HG03565 (cell line): ENCODE measurements around the gene TMPRSS6.
"Not testable (repeated sequence)": the region's sequence is repeated elsewhere in the genome, so short reads cannot be mapped to it uniquely, and the experiment has no call there.

Experiments
- ATAC-seq: cut with Tn5 transposase; IDR thresholded peaks from one replicate; pipeline ENCODE4 v1.9.1; 2021; ENCODE audit warnings: mild to moderate bottlenecking, moderate library complexity; ENCODE audit not compliant: unreplicated experiment

TMPRSS6 gene

DNA sequence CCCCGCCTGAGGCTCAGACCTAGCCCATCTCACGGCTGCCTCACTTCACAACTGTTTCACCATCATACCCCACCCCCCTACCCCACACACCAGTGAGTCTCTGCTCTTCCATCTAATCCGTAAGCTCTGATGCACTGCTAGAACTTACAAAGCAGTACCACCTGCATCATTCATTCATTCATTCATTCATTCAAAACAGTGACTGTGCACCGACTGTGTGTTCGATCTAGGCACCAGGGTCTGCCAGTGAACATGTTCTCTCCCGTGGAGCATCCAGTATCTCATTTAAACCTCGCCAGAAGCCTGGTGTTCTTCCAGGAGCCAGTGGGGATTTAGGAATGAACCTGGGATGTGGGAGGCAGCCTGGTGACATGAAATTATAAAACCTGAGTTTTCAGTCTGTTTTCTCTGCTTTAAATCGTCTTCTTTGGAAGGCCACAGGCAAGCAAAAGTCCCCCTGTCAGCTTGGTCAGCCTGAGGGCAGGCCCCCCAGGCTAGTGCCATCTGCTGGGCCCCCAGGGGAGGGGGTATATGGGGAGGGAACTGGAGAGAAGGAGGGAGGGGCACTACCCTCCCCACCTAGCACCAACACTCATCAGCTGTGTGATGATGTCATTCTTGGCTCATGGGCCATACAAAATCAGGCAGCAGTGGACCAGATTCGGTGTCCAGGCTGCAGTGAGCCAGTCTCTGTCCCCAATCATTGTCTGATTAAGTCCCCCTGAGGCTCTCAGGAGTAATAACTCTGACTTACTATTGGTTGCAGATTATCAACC, 18.4 kb downstream of the TMPRSS6 start:
- no peak for ATAC-seq

GRCh38 chr22:37089434-37089833, 20.1 kb downstream of the TMPRSS6 start:
- ATAC-seq = no peak

DNA sequence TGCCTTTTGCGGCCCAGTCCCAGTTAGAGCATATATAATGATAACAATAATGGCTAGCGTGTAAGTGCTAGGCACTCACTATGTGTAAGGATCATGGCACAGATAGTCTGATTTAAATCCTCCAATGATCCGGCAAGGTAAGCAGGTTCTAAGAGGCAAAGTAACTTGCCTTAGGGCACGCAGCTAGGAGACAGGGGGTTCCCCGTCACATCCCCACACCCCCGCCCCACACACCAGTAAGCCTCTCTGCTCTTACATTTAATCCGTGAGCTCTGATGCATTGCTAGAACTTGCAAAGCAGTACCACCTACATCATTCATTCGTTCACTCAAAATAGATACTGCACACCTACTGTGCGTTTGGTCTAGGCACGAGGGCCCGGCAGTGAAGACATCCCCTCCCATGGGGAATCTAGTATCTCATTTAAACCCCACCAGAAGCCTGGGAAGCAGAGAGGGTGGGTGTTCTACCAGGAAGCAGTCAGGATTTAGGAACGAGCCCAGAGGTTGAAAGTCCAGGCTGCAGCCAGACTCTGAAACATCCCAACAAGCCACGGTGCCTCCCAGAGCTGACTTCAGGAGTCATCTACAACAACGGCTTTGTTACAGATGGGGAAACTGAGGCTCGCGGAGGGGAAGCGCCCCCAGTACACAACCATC, 20.6 kb downstream of the TMPRSS6 start:
- no peak for ATAC-seq

DNA sequence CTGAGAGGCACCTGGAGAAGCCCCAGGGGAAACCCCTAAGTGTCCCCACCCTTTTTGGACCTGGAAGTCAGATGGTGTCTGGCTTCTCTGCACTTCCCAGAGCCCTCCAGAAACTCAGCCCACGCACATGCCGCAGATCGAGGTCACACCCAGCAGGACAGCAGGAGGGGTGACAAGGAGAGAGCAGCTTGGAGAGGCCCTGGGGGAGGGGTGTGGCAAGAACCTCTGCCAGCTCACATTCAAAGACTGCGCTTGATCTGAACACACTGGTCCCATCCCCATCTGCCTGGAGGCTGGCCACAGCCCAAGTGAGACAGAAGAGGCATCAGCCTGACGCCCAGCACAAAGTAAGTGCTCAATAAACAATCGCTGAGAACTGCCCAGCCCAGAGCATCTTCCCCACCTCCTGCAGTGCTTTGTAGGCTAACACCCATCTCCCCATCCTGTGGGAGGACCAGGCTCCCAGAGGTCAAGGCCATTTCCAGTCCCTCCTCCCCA, 21.4 kb downstream of the TMPRSS6 start:
- ATAC-seq = no peak

GRCh38 chr22:37086184-37086583, 23.3 kb downstream of the TMPRSS6 start:
- ATAC-seq = no peak

DNA sequence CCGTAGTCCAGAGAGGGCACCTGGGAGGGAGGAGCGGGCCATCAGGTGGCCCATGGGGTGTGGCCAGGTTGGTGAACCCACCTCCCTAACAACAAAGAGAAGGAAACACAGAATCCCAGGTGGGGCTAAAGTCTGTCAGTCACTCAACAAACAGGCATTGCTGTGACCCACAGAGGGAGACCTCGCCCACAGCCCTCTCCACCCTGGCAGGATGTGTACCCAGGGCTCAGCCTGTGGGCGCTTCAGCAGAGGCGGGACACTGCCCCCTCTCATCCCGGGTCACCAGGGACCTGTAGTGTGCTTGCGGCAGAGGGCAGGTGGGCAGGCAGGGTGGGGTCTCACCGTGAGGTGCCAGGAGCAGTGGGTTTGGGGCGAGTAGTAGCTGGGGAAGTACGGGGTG, 25.1 kb downstream of the TMPRSS6 start:
- no peak for ATAC-seq

DNA sequence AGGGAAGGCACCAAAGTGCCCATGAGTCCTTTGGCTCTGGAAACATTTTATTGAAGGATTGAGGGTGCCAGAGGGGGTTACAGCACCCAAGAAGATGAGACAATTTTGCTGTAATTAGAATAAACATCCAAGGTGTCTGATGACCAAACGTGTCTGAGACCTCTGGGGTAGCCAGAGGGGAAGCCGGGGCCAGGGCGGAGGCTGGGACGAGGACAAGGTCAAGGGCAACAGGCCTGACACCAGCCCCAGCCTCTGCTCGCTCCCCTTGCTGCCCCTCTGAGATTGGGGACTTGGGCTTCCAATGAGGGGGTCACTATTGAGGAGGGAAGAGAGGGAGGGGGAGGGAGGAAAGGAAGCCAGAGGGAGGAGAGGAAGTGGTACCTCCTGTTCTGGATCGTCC, 25.6 kb downstream of the TMPRSS6 start:
- no peak for ATAC-seq

DNA sequence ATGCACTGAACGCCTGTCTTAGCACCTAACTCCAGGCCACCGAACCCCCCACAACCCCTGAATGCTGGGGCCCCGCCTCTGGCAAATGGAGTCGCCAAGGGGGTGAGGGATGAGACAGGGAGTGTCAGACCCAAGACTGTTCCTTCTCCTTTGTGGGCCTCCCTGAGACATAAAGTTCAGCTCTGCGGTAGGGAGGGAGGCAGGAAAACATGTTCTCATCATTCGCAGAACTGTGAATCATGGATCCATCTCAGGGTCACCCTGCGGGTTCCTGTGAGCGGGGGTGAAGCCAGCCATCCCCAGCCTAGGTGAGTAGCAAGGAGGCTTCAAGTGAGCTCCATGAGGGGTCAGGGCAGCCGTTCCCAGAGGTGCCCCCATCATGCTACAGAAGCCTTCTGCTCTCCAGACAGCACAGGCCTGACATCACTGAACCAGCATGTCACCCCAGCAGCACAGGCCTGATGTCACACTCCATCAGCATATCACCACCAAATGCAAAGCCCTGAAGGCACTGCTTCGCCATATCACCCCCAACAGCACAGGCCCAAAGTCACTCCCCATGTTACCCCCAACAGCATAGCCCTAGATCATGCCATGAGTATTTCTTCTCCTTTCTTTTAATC, 27.2 kb downstream of the TMPRSS6 start:
- no peak for ATAC-seq

DNA sequence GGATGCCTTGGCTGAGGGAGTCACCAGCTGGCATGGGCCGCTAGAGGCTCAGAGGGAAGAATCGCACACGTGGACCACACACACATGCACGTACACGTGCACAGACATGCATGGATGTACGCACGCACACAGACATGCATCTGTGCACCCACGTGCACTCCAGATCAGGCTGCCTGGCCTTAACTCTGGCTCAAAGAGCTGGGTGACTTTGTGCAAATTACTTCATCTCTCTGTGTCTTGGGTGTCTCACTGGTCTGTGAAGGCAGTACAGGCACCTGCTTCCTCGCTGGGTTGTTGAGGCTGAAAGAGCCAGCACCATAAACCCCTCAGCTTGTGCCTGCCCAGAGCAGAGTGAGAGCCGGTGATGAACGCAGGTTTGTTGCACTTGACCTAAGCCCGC, 28.7 kb downstream of the TMPRSS6 start:
- no peak for ATAC-seq

GRCh38 chr22:37080438-37080837, 29.1 kb downstream of the TMPRSS6 start:
- no peak for ATAC-seq

DNA sequence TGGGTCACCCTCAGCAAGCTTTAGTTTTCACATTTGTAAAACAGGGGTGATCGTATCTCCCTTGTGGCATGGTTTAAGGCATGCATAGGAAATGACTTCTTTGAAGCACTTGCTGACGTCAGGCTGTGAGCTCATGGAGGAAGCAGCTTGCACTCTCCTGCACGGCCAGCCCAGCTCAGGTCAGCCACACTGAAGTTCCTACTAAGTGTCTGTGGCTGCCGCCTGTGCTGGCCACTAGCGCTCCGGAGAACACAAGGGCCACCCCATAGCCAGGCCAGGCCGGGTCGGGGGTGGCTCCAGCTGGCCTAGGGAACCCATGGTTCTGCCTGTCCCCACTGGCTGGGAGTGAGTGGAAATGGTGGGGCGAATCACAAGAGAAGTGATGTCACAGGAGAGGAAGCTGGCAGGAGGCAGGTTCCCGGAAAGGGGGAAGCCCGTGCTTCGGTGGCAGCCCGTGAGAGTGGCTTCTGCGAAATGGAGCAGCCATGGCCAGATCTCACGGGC, 29.8 kb downstream of the TMPRSS6 start:
- no peak for ATAC-seq

- no peak for ATAC-seq
Observed at GRCh38 chr22:37079158-37079557, 30.4 kb downstream of the TMPRSS6 start.

DNA sequence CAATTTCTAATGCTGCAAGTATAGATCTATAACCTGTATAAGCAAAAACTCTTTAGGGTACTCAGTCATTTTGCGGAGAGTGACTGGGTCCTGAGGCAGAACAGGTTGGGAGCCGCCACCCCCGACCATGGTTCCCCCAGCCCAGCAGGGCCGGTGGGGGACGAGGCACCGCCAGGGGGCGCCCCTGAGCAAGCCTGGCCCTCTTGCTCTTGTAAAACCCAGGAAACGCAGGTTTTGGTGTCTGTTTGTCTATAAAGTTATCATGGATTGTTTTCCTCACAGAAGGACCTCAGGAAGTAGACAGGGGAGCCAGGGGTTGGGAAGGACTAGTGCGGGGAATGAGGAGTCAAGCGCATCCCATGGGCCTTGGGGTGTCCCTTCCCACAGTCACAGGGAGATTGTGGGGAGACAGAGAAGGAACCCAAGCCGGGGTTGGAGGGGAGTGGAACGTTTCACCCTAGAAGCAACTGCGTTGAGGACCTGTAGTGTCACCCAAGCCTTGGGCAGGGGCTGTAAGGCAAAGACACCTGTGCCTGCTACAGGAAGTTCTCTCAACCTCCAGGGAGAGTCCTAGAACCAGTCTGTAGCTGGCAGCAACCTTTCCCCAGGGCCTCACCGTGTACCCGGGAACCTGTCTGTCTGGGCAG, 31.6 kb downstream of the TMPRSS6 start:
- no peak for ATAC-seq

GRCh38 chr22:37075822-37076433, 33.6 kb downstream of the TMPRSS6 start:
- ATAC-seq = no peak

GRCh38 chr22:37075046-37075445, 34.5 kb downstream of the TMPRSS6 start:
- no peak for ATAC-seq

- ATAC-seq = no peak
Observed at GRCh38 chr22:37074537-37074936, 35.0 kb downstream of the TMPRSS6 start.

DNA sequence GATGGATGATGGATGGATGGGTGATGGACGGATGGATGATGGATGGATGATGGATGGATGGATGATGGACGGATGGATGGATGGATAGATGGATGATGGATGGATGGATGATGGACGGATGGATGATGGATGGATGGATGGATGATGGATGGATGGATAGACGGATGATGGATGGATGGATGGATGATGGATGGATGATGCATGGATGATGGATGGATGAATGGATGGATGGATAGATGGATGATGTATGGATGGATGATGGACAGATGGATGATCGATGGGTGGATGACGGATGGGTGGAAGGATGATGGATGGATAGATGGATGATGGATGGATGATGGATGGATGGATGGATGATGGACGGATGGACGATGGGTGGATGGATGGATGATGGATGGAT, 36.8 kb downstream of the TMPRSS6 start:
- no peak for ATAC-seq

DNA sequence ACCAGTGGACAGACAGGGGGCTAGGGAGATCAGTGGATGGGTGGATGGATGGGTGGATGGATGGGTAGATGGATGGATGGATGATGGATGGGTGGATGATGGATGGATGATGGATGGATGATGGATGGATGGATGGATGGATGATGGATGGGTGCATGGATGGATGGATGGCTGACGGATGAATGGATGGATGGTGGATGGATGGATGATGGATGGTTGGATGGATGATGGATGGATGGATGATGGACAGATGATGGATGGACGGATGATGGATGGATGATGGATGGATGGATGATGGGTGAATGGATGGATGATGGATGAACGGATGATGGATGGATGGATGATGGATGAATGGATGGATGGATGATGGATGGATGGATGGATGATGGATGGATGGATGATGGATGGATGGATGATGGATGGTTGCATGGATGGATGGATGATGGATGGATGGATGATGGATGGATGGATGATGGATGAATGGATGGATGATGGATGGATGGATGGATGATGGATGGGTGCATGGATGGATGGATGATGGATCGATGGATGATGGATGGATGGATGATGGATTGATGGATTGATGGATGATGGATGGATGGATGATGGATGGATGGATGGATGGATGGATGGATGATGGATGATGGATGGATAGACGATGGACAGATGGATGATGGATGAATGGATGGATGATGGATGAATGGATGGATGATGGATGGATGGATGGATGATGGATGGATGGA, 37.5 kb downstream of the TMPRSS6 start:
- not testable (repeated sequence) for ATAC-seq

- no peak for ATAC-seq
Observed at GRCh38 chr22:37070744-37071143, 38.8 kb downstream of the TMPRSS6 start.

DNA sequence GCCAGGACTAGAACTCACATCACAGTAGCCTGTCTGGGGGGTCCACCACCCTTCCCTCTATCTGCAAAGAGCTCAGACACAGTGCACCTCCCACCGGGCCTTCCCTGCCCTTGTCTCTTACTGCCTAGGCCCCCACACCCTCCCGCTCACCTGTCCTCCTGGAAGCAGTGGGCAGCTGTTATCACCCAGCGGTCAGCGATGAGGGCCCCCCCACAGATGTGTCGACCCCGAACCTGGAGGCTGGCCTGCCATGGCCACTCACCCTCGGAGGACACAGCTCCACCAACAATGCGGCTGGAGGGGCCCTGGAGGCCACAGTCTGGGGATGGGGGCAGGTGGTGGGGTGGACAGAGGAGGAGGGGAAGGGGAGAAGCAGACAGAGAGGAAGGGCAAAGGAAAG, 39.2 kb downstream of the TMPRSS6 start:
- ATAC-seq = no peak
